ENCODE data around the gene VEGFC. TPM values are rescaled to one million over a fixed set of nuclear protein-coding genes. Genes with fewer than 3 reads are reported as not detected.
A peak's percentile ranks its signal among the peaks of the same experiment; 100 is the strongest.

Gene VEGFC
- polyA plus RNA-seq, 1 donor from 2014 or later = 0.63 TPM

GRCh38 chr4:176751061-176751460 is 41.7 kb downstream of the VEGFC start:
- Histone ChIP-seq H3K36me3 (ENCODE audit: insufficient read depth, low read length) (no peaks in the 10 kb centered on the region), H3K79me2 (replicated peaks; ENCODE audit: insufficient read depth, low read length) (no peaks in the 10 kb centered on the region), H3K9me2 (ENCODE audit: insufficient read depth, low read length) (no peaks in the 10 kb centered on the region), H3F3A (ENCODE audit: insufficient read depth, low read length, poor library complexity, severe bottlenecking) (no peaks in the 10 kb centered on the region), H3K4me2 (ENCODE audit: low read length) (no peak overlapping the region), H3K27ac (ENCODE audit: low read length) (no peak overlapping the region), H4K20me1 (ENCODE audit: insufficient read depth) (no peaks in the 10 kb centered on the region), H3K9ac (ENCODE audit: low read length) (no peak overlapping the region), H2AFZ (ENCODE audit: low read depth, low read length) (no peak overlapping the region), H3K9me3 (ENCODE audit: low read length) (no peaks in the 10 kb centered on the region), H3K27me3 (ENCODE audit: insufficient read depth, low read depth, low read length) (no peaks in the 10 kb centered on the region), H3K4me3 (ENCODE audit: low read length) (no peak overlapping the region)
- TF ChIP-seq MXI1 (conservative IDR thresholded peaks at IDR 0.05; ENCODE audit: poor library complexity, severe bottlenecking) (no peak), SMC3 (conservative IDR thresholded peaks at IDR 0.05; ENCODE audit: poor library complexity) (no peak), TAF1 (IDR thresholded peaks at IDR 0.05; ENCODE audit: low read depth) (no peak), EZH2 (IDR thresholded peaks at IDR 0.05; ENCODE audit: borderline replicate concordance, insufficient read depth, low read length, poor library complexity, severe bottlenecking) (no peak), EP300 (conservative IDR thresholded peaks at IDR 0.05; ENCODE audit: poor library complexity, severe bottlenecking) (no peak), CTCF (IDR thresholded peaks at IDR 0.05; ENCODE audit: poor library complexity, severe bottlenecking) (no peak), REST (IDR thresholded peaks at IDR 0.05; ENCODE audit: borderline replicate concordance) (no peak), POLR2AphosphoS5 (IDR thresholded peaks at IDR 0.05) (no peak), RAD21 (conservative IDR thresholded peaks at IDR 0.05) (no peak)

GRCh38 chr4:176746846-176747245 is 45.9 kb downstream of the VEGFC start:
- no peaks in the 10 kb centered on the region for H3K79me2 ChIP-seq (replicated peaks; ENCODE audit: insufficient read depth, low read length)
- no peaks in the 10 kb centered on the region for H3K36me3 ChIP-seq (ENCODE audit: insufficient read depth, low read length)
- no peaks in the 10 kb centered on the region for H3K27me3 ChIP-seq (ENCODE audit: insufficient read depth, low read depth, low read length)
- H2AFZ ChIP-seq (ENCODE audit: low read depth, low read length) = no peak overlapping the region
- H3K4me2 ChIP-seq (ENCODE audit: low read length) = no peak overlapping the region
- H3K9me3 ChIP-seq (ENCODE audit: low read length) = no peaks in the 10 kb centered on the region
- no peaks in the 10 kb centered on the region for H3K9me2 ChIP-seq (ENCODE audit: insufficient read depth, low read length)
- no peak overlapping the region for H3K9ac ChIP-seq (ENCODE audit: low read length)
- H3K27ac ChIP-seq (ENCODE audit: low read length) = peak overlapping the region; percentile 10
- TF ChIP-seq TAF1 (IDR thresholded peaks at IDR 0.05; ENCODE audit: low read depth) = no peak
- TF ChIP-seq CTCF (IDR thresholded peaks at IDR 0.05; ENCODE audit: poor library complexity, severe bottlenecking) = no peak
- TF ChIP-seq SMC3 (conservative IDR thresholded peaks at IDR 0.05; ENCODE audit: poor library complexity) = no peak
- TF ChIP-seq MXI1 (conservative IDR thresholded peaks at IDR 0.05; ENCODE audit: poor library complexity, severe bottlenecking) = no peak
- no peak for TF ChIP-seq RAD21 (conservative IDR thresholded peaks at IDR 0.05)
- TF ChIP-seq REST (IDR thresholded peaks at IDR 0.05; ENCODE audit: borderline replicate concordance) = no peak
- no peak overlapping the region for H3K4me3 ChIP-seq (ENCODE audit: low read length)
- H3F3A ChIP-seq (ENCODE audit: insufficient read depth, low read length, poor library complexity, severe bottlenecking) = no peaks in the 10 kb centered on the region
- H4K20me1 ChIP-seq (ENCODE audit: insufficient read depth) = no peaks in the 10 kb centered on the region

All from neural cell (in vitro differentiated cells).